Hepatocyte (in vitro differentiated cells): Measurements from ENCODE around the gene SNX1. TPM values are rescaled to one million over a fixed set of nuclear protein-coding genes. Genes with fewer than 3 reads are reported as not detected.
"Not testable (repeated sequence)": the region's sequence is repeated elsewhere in the genome, so short reads cannot be mapped to it uniquely, and the experiment has no call there.

ENCODE experiments used
- DNase-seq: peaks from one replicate; pipeline ENCODE4 v3.0.0-alpha.2; 2016; ENCODE audit warnings: low spot score
- H2AFZ ChIP-seq: fragments of 200-600 bp; sonication (generic); 2 replicates; pipeline ENCODE4 v1.6.0; 2016; ENCODE audit warnings: antibody characterized with exemption, mild to moderate bottlenecking
- H3K27ac ChIP-seq: fragments of 200-600 bp; sonication (generic); 2 replicates; pipeline ENCODE4 v1.5.1; 2016; ENCODE audit warnings: mild to moderate bottlenecking
- H3K27me3 ChIP-seq: fragments of 200-600 bp; sonication (generic); 2 replicates; pipeline ENCODE4 v1.6.1; 2016
- H3K36me3 ChIP-seq: fragments of 200-600 bp; sonication (generic); replicated peaks from 2 replicates; pipeline ENCODE4 v1.5.1; 2016; ENCODE audit warnings: low read depth; ENCODE audit not compliant: insufficient read depth
- H3K4me1 ChIP-seq: fragments of 200-600 bp; sonication (generic); 2 replicates; pipeline ENCODE4 v1.5.1; 2016; ENCODE audit warnings: mild to moderate bottlenecking, moderate library complexity; ENCODE audit not compliant: insufficient read depth
- H3K4me2 ChIP-seq: fragments of 200-600 bp; sonication (generic); 2 replicates; pipeline ENCODE4 v1.6.0; 2016
- H3K4me3 ChIP-seq: fragments of 200-600 bp; sonication (generic); 2 replicates; pipeline ENCODE4 v1.5.1; 2016; ENCODE audit warnings: mild to moderate bottlenecking
- H3K79me2 ChIP-seq: fragments of 200-600 bp; sonication (generic); 2 replicates; pipeline ENCODE4 v1.6.0; 2017; ENCODE audit warnings: mild to moderate bottlenecking
- H3K9me2 ChIP-seq: fragments of 200-600 bp; sonication (generic); replicated peaks from 2 replicates; pipeline ENCODE4 v1.6.0; 2017; ENCODE audit warnings: mild to moderate bottlenecking; ENCODE audit not compliant: insufficient read depth
- H3K9me3 ChIP-seq: fragments of 200-600 bp; sonication (generic); 2 replicates; pipeline ENCODE4 v1.5.1; 2016; ENCODE audit warnings: low read depth, mild to moderate bottlenecking
- H4K20me1 ChIP-seq: fragments of 200-600 bp; sonication (generic); 2 replicates; pipeline ENCODE4 v1.6.0; 2016; ENCODE audit warnings: mild to moderate bottlenecking; ENCODE audit not compliant: insufficient read depth, poor library complexity, severe bottlenecking
- CTCF ChIP-seq: fragments of 200-600 bp; sonication (generic); IDR thresholded peaks from 2 replicates; pipeline ENCODE4 v1.5.1; 2016; ENCODE audit warnings: antibody characterized with exemption, mild to moderate bottlenecking; ENCODE audit not compliant: poor library complexity
- EZH2 ChIP-seq: fragments of 200-600 bp; sonication (generic); IDR thresholded peaks from 2 replicates; pipeline ENCODE4 v1.6.1; 2016; ENCODE audit warnings: antibody characterized with exemption, mild to moderate bottlenecking, borderline replicate concordance
- EZH2phosphoT487 ChIP-seq: fragments of 200-600 bp; sonication (generic); IDR thresholded peaks from one replicate; pipeline ENCODE4 v1.6.1; 2018; ENCODE audit warnings: antibody characterized with exemption, mild to moderate bottlenecking, low read depth, moderate library complexity; ENCODE audit not compliant: unreplicated experiment, severe bottlenecking
- WGBS: methylation state at CpG from one replicate; pipeline ENCODE4 v1.1.6; 2016; ENCODE audit warnings: low lambda C conversion rate; ENCODE audit errors: missing lambda C conversion rate; 5-methylcytosine and 5-hydroxymethylcytosine counted together
- polyA plus RNA-seq: library from polyadenylated mRNA; unstranded; fragments of >200 nt; fragmentation: Nextera tagmentation; extraction: Ambion mirVana; gene quantifications from 2 replicates; pipeline ENCODE4 v1.2.1, GENCODE V29; 2016
- total RNA-seq: library from RNA; depleted of rRNA; stranded (reverse); fragments of >200 nt; gene quantifications from 2 replicates; pipeline ENCODE4 v1.2.3, GENCODE V29; 2014

The SNX1 gene
- total and polyA plus RNA-seq, 2 experiments from 2014 or later = 64.9 to 103 TPM

GRCh38 chr15:64100958-64101357, 5.2 kb downstream of the SNX1 start:
- Histone ChIP-seq H3K27me3 (no peaks in the 10 kb centered on the region), H3K4me2 (no peak overlapping the region), H4K20me1 (peaks cover 78% of the 10 kb centered on the region), H3K4me3 (no peak overlapping the region), H3K27ac (no peak overlapping the region), H3K36me3 (no peaks in the 10 kb centered on the region), H3K9me2 (no peaks in the 10 kb centered on the region), H3K9me3 (no peaks in the 10 kb centered on the region), H3K4me1 (peaks cover 11% of the 10 kb centered on the region), H3K79me2 (peaks cover 100% of the 10 kb centered on the region), H2AFZ (no peak overlapping the region)
- WGBS = 95% methylated on average over 2 of the region's 2 CpGs
- no peak for TF ChIP-seq EZH2phosphoT487
- no peak for TF ChIP-seq CTCF
- TF ChIP-seq EZH2 = no peak
- DNase-seq = no peak

GRCh38 chr15:64102497-64102896, 6.7 kb downstream of the SNX1 start:
- Histone ChIP-seq H3K27me3 (no peaks in the 10 kb centered on the region), H3K9me2 (no peaks in the 10 kb centered on the region), H3K27ac (no peak overlapping the region), H3K36me3 (no peaks in the 10 kb centered on the region), H3K4me2 (no peak overlapping the region), H3K4me1 (peaks cover 9% of the 10 kb centered on the region), H2AFZ (no peak overlapping the region), H3K4me3 (no peak overlapping the region), H3K9me3 (no peaks in the 10 kb centered on the region), H4K20me1 (peaks cover 71% of the 10 kb centered on the region), H3K79me2 (peaks cover 100% of the 10 kb centered on the region)
- DNase-seq = no peak
- TF ChIP-seq EZH2phosphoT487 = no peak
- no peak for TF ChIP-seq CTCF
- no peak for TF ChIP-seq EZH2
- WGBS = 86% methylated on average over 2 of the region's 2 CpGs

GRCh38 chr15:64105113-64105704, 9.4 kb downstream of the SNX1 start:
- Histone ChIP-seq H3K9me3 (no peaks in the 10 kb centered on the region), H3K36me3 (no peaks in the 10 kb centered on the region), H3K27ac (peak overlapping the region; percentile 20), H3K79me2 (peaks cover 99% of the 10 kb centered on the region), H2AFZ (no peak overlapping the region), H3K4me1 (peaks cover 4% of the 10 kb centered on the region), H3K4me3 (no peak overlapping the region), H3K27me3 (no peaks in the 10 kb centered on the region), H3K9me2 (no peaks in the 10 kb centered on the region), H3K4me2 (no peak overlapping the region), H4K20me1 (peaks cover 58% of the 10 kb centered on the region)
- TF ChIP-seq EZH2phosphoT487 = no peak
- no peak for TF ChIP-seq EZH2
- TF ChIP-seq CTCF = no peak
- 84% methylated on average over 9 of the region's 9 CpGs for WGBS
- DNase-seq = peak; percentile 42

- H3K79me2 ChIP-seq = peaks cover 95% of the 10 kb centered on the region
- no peaks in the 10 kb centered on the region for H3K9me2 ChIP-seq
- peaks cover 19% of the 10 kb centered on the region for H3K4me1 ChIP-seq
- peaks cover 42% of the 10 kb centered on the region for H4K20me1 ChIP-seq
- H3K36me3 ChIP-seq = no peaks in the 10 kb centered on the region
- no peaks in the 10 kb centered on the region for H3K9me3 ChIP-seq
- no peak for DNase-seq
- H3K27me3 ChIP-seq = no peaks in the 10 kb centered on the region
- TF ChIP-seq CTCF (no peak), EZH2phosphoT487 (no peak), EZH2 (no peak)
- 67% methylated on average over 1 of the region's 1 CpG for WGBS
- no peak overlapping the region for H3K27ac ChIP-seq
- H2AFZ ChIP-seq = no peak overlapping the region
- H3K4me2 ChIP-seq = no peak overlapping the region
- H3K4me3 ChIP-seq = no peak overlapping the region
Observed at GRCh38 chr15:64107337-64107736, 11.6 kb downstream of the SNX1 start.

GRCh38 chr15:64110108-64110701, 14.4 kb downstream of the SNX1 start:
- peaks cover 31% of the 10 kb centered on the region for H3K4me1 ChIP-seq
- not testable (repeated sequence) for H3K4me2 ChIP-seq, H3K27me3 ChIP-seq, DNase-seq, H2AFZ ChIP-seq, H3K9me3 ChIP-seq, H3K4me3 ChIP-seq, H3K36me3 ChIP-seq, H3K27ac ChIP-seq, H3K9me2 ChIP-seq
- 92% methylated on average over 4 of the region's 4 CpGs for WGBS
- peaks cover 88% of the 10 kb centered on the region for H3K79me2 ChIP-seq
- peaks cover 27% of the 10 kb centered on the region for H4K20me1 ChIP-seq
